Peyer's patch (tissue), 4 donors: ENCODE measurements around the gene BMPR1A.

Experiments used
- POLR2A ChIP-seq, 2 donors: fragments of 450-650 bp; IDR thresholded peaks; one replicate each; pipeline ENCODE4 v1.5.1; 2017; ENCODE audit warnings: antibody characterized with exemption in 2 of 2, mild to moderate bottlenecking in 2 of 2, moderate library complexity in 2 of 2
- TF ChIP-seq, protein P1 (sequence below), 6 experiments: fragments of 450-650 bp in 4 of 6; fragments of 200-600 bp in 2 of 6; sonication (generic) in 1 of 6; IDR thresholded peaks; one replicate each; pipeline ENCODE4 v1.5.1; 2017 to 2019; ENCODE audit warnings: antibody characterized with exemption in 6 of 6, mild to moderate bottlenecking in 3 of 6, moderate library complexity in 1 of 6

DNA sequence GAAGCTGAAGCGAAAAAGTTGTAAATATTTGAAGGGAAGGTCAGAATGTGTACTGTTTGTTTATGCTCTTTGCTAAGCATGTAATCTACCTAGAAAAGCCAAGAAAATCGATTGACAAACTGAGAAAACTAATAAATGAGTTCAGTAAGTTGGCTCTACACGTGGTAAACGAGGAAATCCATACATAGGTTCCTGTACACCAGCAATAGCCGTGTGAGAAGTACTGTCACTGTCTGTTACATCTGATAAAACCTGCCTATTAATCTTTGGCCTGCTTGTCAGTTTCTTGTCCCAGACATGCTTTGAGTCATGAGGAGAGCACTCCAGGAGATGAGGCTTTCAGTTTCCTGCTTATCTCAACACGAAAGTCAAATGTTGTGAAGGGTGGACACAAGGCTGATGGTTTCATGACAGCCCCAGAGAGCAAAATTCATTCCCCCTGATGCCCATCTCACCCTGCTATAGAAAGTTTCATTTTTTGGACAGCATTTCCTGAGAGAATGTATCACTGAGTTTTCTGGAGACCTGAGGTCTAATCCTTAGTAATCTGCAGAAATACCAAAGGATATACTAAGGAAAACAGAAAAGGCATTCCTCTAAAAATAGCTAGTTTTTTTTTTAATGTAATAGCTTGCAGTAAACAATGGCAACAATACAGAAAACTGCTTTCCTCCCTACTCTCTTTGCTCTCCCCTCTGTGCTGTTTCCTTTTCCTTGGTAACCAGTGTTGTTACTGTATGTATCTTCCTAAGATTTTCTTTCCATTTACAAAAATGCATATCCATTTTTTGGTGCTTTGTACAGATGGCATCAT lies 18.8 kb downstream of the BMPR1A start:
- TF ChIP-seq POLR2A (IDR thresholded peaks at IDR 0.05), result no peak
- TF ChIP-seq, protein P1, sequence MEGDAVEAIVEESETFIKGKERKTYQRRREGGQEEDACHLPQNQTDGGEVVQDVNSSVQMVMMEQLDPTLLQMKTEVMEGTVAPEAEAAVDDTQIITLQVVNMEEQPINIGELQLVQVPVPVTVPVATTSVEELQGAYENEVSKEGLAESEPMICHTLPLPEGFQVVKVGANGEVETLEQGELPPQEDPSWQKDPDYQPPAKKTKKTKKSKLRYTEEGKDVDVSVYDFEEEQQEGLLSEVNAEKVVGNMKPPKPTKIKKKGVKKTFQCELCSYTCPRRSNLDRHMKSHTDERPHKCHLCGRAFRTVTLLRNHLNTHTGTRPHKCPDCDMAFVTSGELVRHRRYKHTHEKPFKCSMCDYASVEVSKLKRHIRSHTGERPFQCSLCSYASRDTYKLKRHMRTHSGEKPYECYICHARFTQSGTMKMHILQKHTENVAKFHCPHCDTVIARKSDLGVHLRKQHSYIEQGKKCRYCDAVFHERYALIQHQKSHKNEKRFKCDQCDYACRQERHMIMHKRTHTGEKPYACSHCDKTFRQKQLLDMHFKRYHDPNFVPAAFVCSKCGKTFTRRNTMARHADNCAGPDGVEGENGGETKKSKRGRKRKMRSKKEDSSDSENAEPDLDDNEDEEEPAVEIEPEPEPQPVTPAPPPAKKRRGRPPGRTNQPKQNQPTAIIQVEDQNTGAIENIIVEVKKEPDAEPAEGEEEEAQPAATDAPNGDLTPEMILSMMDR (IDR thresholded peaks at IDR 0.05), result no peak
